ENCODE measurements around the gene SPOUT1. TPM values are rescaled to one million over a fixed set of nuclear protein-coding genes. Genes with fewer than 3 reads are reported as not detected.
"Not testable (repeated sequence)": the region's sequence is repeated elsewhere in the genome, so short reads cannot be mapped to it uniquely, and the experiment has no call there.

Gene SPOUT1
- total and polyA plus RNA-seq, 7 donors = 9.5 to 33.0 (median 18.3) TPM

GRCh38 chr9:128800061-128800460 is 29.5 kb downstream of the SPOUT1 start:
- Histone ChIP-seq H3K4me1 (no peaks in the 10 kb centered on the region), H3K27me3 (ENCODE audit: insufficient read depth in 3 of 3, low read length in 2 of 3) (no peaks in the 10 kb centered on the region), H3K9me3 (no peaks in the 10 kb centered on the region), H3K27ac (no peak overlapping the region), H3K36me3 (ENCODE audit: insufficient read depth in 1 of 2, low read depth in 1 of 2) (peaks cover 8 to 98% of the 10 kb centered on the region in 2 donors), H3K4me3 (no peak overlapping the region)
- ATAC-seq (no peak), DNase-seq (no peak)
- 82 to 89% (median 88%) methylated on average over 7 of the region's 7 CpGs for WGBS, 3 donors
- intact Hi-C loops (cut with DNase I) = no loop called here
- no peak for TF ChIP-seq CTCF (IDR thresholded peaks at IDR 0.05)

- no peak for TF ChIP-seq CTCF (IDR thresholded peaks at IDR 0.05)
- no peaks in the 10 kb centered on the region for H3K9me3 ChIP-seq
- no peaks in the 10 kb centered on the region for H3K4me1 ChIP-seq
- DNase-seq = no peak
- H3K36me3 ChIP-seq (ENCODE audit: insufficient read depth in 1 of 2, low read depth in 1 of 2) = peaks cover 8 to 98% of the 10 kb centered on the region in 2 donors
- 91 to 92% (median 91%) methylated on average over 8 of the region's 8 CpGs for WGBS, 3 donors
- intact Hi-C loops (cut with DNase I) = no loop called here
- H3K27me3 ChIP-seq (ENCODE audit: insufficient read depth in 3 of 3, low read length in 2 of 3) = no peaks in the 10 kb centered on the region
- ATAC-seq = no peak
- H3K4me3 ChIP-seq = no peak overlapping the region
- H3K27ac ChIP-seq = no peak overlapping the region
Measured at GRCh38 chr9:128798896-128799295, 30.7 kb downstream of the SPOUT1 start.

GRCh38 chr9:128794961-128795360 is 34.6 kb downstream of the SPOUT1 start:
- H3K27ac ChIP-seq; intact Hi-C loops (cut with DNase I); H3K4me3 ChIP-seq; DNase-seq; H3K27me3 ChIP-seq (ENCODE audit: insufficient read depth in 3 of 3, low read length in 2 of 3); H3K4me1 ChIP-seq; ATAC-seq; H3K9me3 ChIP-seq: not testable (repeated sequence)
- peaks cover 13 to 98% of the 10 kb centered on the region in 2 donors for H3K36me3 ChIP-seq (ENCODE audit: insufficient read depth in 1 of 2, low read depth in 1 of 2)
- 48 to 52% (median 50%) methylated on average over 2 of the region's 2 CpGs for WGBS, 3 donors

GRCh38 chr9:128792978-128793686 is 36.5 kb downstream of the SPOUT1 start:
- peaks cover 9 to 93% of the 10 kb centered on the region in 2 donors for H3K36me3 ChIP-seq (ENCODE audit: insufficient read depth in 1 of 2, low read depth in 1 of 2)
- peaks cover 9% of the 10 kb centered on the region for H3K4me1 ChIP-seq
- no peaks in the 10 kb centered on the region for H3K27me3 ChIP-seq (ENCODE audit: insufficient read depth in 3 of 3, low read length in 2 of 3)
- no peak for DNase-seq
- H3K27ac ChIP-seq = no peak overlapping the region
- intact Hi-C loops (cut with DNase I) = no loop called here
- WGBS, 3 donors = 83 to 88% (median 87%) methylated on average over 8 of the region's 8 CpGs
- no peak overlapping the region for H3K4me3 ChIP-seq
- H3K9me3 ChIP-seq = no peaks in the 10 kb centered on the region
- no peak for TF ChIP-seq CTCF (IDR thresholded peaks at IDR 0.05)
- no peak for ATAC-seq

GRCh38 chr9:128792134-128792533 is 37.5 kb downstream of the SPOUT1 start:
- 93% methylated on average over 9 of the region's 9 CpGs for WGBS, 3 donors

More at GRCh38 chr9:128792134-128792533, 37.5 kb downstream of the SPOUT1 start:
- no peak overlapping the region for H3K4me3 ChIP-seq
- ATAC-seq (no peak), DNase-seq (no peak)
- H3K4me1 ChIP-seq = peaks cover 13% of the 10 kb centered on the region
- intact Hi-C loops (cut with DNase I) = no loop called here
- no peak for TF ChIP-seq CTCF (IDR thresholded peaks at IDR 0.05)
- no peaks in the 10 kb centered on the region for H3K9me3 ChIP-seq
- peaks cover 7 to 83% of the 10 kb centered on the region in 2 donors for H3K36me3 ChIP-seq (ENCODE audit: insufficient read depth in 1 of 2, low read depth in 1 of 2)
- no peak overlapping the region for H3K27ac ChIP-seq
- no peaks in the 10 kb centered on the region for H3K27me3 ChIP-seq (ENCODE audit: insufficient read depth in 3 of 3, low read length in 2 of 3)
